Measurements from ENCODE around the gene FSD2. TPM values are rescaled to one million over a fixed set of nuclear protein-coding genes. Genes with fewer than 3 reads are reported as not detected.

The FSD2 gene
- total and polyA plus RNA-seq, 2 of the 8 experiments (the other 6 are each of a cell fraction or from before 2014, with no cell fraction given): 0.02 TPM; not detected in 1

GRCh38 chr15:82803793-82804574 lies 1.9 kb downstream of the FSD2 start (continued):
- TF ChIP-seq CTCF (IDR thresholded peaks at IDR 0.05; ENCODE audit: control extremely low read depth in 1 of 3, insufficient read depth in 1 of 3, low read depth in 1 of 3, low read length in 3 of 3): no peak
- TF ChIP-seq EP300 (IDR thresholded peaks at IDR 0.05; ENCODE audit: borderline replicate concordance in 1 of 2, low read depth in 2 of 2, low read length in 2 of 2): no peak
- TF ChIP-seq NANOG (IDR thresholded peaks at IDR 0.05; ENCODE audit: insufficient read depth, low read depth, low read length, poor library complexity, severe bottlenecking): no peak
- no peak for TF ChIP-seq JUND (IDR thresholded peaks at IDR 0.05; ENCODE audit: low read length)
- no peak for TF ChIP-seq POLR2A (IDR thresholded peaks at IDR 0.05; ENCODE audit: control extremely low read depth in 1 of 2, low read depth in 2 of 2, low read length in 2 of 2)
- no peak for TF ChIP-seq TEAD4 (IDR thresholded peaks at IDR 0.05; ENCODE audit: low read depth, low read length)
- TF ChIP-seq CREB1 (IDR thresholded peaks at IDR 0.05): no peak
- no peak for TF ChIP-seq YY1 (IDR thresholded peaks at IDR 0.05; ENCODE audit: low read depth, low read length)
- no peak for TF ChIP-seq TCF12 (IDR thresholded peaks at IDR 0.05; ENCODE audit: low read depth, low read length)
